SK-N-SH (cell line): Measurements from ENCODE around the gene SPIRE2. TPM values are rescaled to one million over a fixed set of nuclear protein-coding genes. Genes with fewer than 3 reads are reported as not detected.
A peak's percentile ranks its signal among the peaks of the same experiment; 100 is the strongest.

Source experiments
- CTCF ChIA-PET: fragments of 300-600, 350-600 bp; formaldehyde crosslinking; extraction: SDS; loops from one replicate; lab custom pipeline; 2021; lab: Yijun Ruan, JAX
- POLR2A ChIA-PET: fragments of 350-600 bp; sonication (Branson Sonifier 250); formaldehyde crosslinking; extraction: SDS; loops from one replicate; lab custom pipeline; 2020; ENCODE audit warnings: antibody characterized with exemption, inconsistent platforms; lab: Yijun Ruan, JAX
- DNase-seq: peaks from one replicate; pipeline ENCODE4 v3.0.0; 2012
- H2AFZ ChIP-seq: fragments of 200-600 bp; sonication (generic); 2 replicates; pipeline ENCODE4 v1.8.1; 2016; ENCODE audit warnings: antibody characterized with exemption, mild to moderate bottlenecking, low read depth
- H3F3A ChIP-seq: fragments of 200-600 bp; sonication (generic); replicated peaks from 2 replicates; pipeline ENCODE3; 2016; ENCODE audit warnings: antibody characterized with exemption, mild to moderate bottlenecking; ENCODE audit not compliant: insufficient read depth
- H3K27ac ChIP-seq, 2 experiments: fragments of 200-500 bp in 1 of 2; fragments of 200-600 bp in 1 of 2; sonication (Bioruptor generic) in 1 of 2; sonication (generic), shearing (Covaris generic) in 1 of 2; 2 replicates each; pipeline versions ENCODE4 v1.5.1 to v1.6.1; 2014 to 2016; ENCODE audit warnings: low read depth in 2 of 2, inconsistent platforms in 1 of 2, low read length in 1 of 2, mild to moderate bottlenecking in 1 of 2, mixed read lengths in 1 of 2
- H3K27me3 ChIP-seq: fragments of 200-600 bp; sonication (generic), shearing (Covaris generic); 2 replicates; pipeline ENCODE4 v1.6.1; 2016; ENCODE audit warnings: mixed run types; ENCODE audit not compliant: insufficient read depth
- H3K36me3 ChIP-seq, 2 experiments: fragments of 200-500 bp in 1 of 2; fragments of 200-600 bp in 1 of 2; sonication (Bioruptor generic) in 1 of 2; sonication (generic) in 1 of 2; replicated peaks in 1 of 2; 2 replicates each; pipeline versions ENCODE3 to v1.5.1; 2014 to 2016; ENCODE audit warnings: low read length in 1 of 2, mild to moderate bottlenecking in 1 of 2; ENCODE audit not compliant: insufficient read depth in 2 of 2, control insufficient read depth in 1 of 2
- H3K4me1 ChIP-seq, 2 experiments: fragments of 200-500 bp in 1 of 2; fragments of 200-600 bp in 1 of 2; sonication (Bioruptor generic) in 1 of 2; sonication (generic), shearing (Covaris generic) in 1 of 2; 2 replicates each; pipeline versions ENCODE4 v1.5.1 to v1.6.1; 2014 to 2016; ENCODE audit warnings: low read depth in 1 of 2, low read length in 1 of 2, mixed run types in 1 of 2; ENCODE audit not compliant: insufficient read depth in 2 of 2, control insufficient read depth in 1 of 2
- H3K4me2 ChIP-seq: fragments of 200-600 bp; sonication (generic), shearing (Covaris generic); 2 replicates; pipeline ENCODE4 v1.6.1; 2017; ENCODE audit warnings: mixed run types
- H3K4me3 ChIP-seq, 2 experiments: fragments of 200-500 bp in 1 of 2; fragments of 200-600 bp in 1 of 2; sonication (Bioruptor generic) in 1 of 2; sonication (generic), shearing (Covaris generic) in 1 of 2; 2 replicates each; pipeline versions ENCODE4 v1.5.1 to v1.8.1; 2014 to 2016; ENCODE audit warnings: low read depth in 2 of 2, inconsistent platforms in 1 of 2, low read length in 1 of 2, mild to moderate bottlenecking in 1 of 2, mixed read lengths in 1 of 2, moderate library complexity in 1 of 2
- H3K79me2 ChIP-seq: fragments of 200-600 bp; sonication (generic); 2 replicates; pipeline ENCODE4 v1.8.1; 2017; ENCODE audit warnings: mild to moderate bottlenecking; ENCODE audit not compliant: insufficient read depth
- H3K9ac ChIP-seq: fragments of 200-600 bp; sonication (generic); 2 replicates; pipeline ENCODE4 v1.6.1; 2017; ENCODE audit warnings: mixed run types
- H3K9me2 ChIP-seq: fragments of 200-600 bp; sonication (generic); 2 replicates; pipeline ENCODE4 v1.6.1; 2017; ENCODE audit warnings: mixed run types
- H3K9me3 ChIP-seq: fragments of 200-600 bp; sonication (generic); 2 replicates; pipeline ENCODE4 v1.6.1; 2017; ENCODE audit warnings: mixed run types, mild to moderate bottlenecking, moderate library complexity
- H4K20me1 ChIP-seq: fragments of 200-600 bp; sonication (generic); 2 replicates; pipeline ENCODE4 v1.6.1; 2017; ENCODE audit warnings: mild to moderate bottlenecking, mixed run types; ENCODE audit not compliant: insufficient read depth
- EP300 ChIP-seq, 2 experiments: IDR thresholded peaks; 2 replicates each; pipeline versions ENCODE4 v1.4.0 to v1.6.1; 2012; ENCODE audit warnings: borderline replicate concordance in 1 of 2, low read depth in 1 of 2, low read length in 1 of 2
- EZH2phosphoT487 ChIP-seq: fragments of 200-600 bp; sonication (generic); IDR thresholded peaks from 2 replicates; pipeline ENCODE4 v1.6.1; 2017; ENCODE audit warnings: low read depth, mixed run types, mild to moderate bottlenecking, antibody characterized with exemption, moderate library complexity, borderline replicate concordance
- FOSL2 ChIP-seq: IDR thresholded peaks from 2 replicates; pipeline ENCODE4 v1.4.0; 2012; ENCODE audit warnings: low read depth, mild to moderate bottlenecking, moderate library complexity, borderline replicate concordance
- FOXJ3 ChIP-seq: sonication (generic); formaldehyde crosslinking; IDR thresholded peaks from 2 replicates; pipeline ENCODE4 v1.5.1; 2020; ENCODE audit warnings: mild to moderate bottlenecking, missing genetic modification reagents
- GATA2 ChIP-seq: sonication (generic); formaldehyde crosslinking; IDR thresholded peaks from 2 replicates; pipeline ENCODE4 v1.5.0; 2020; ENCODE audit warnings: mild to moderate bottlenecking, missing genetic modification reagents
- NFIC ChIP-seq: IDR thresholded peaks from 2 replicates; pipeline ENCODE4 v1.4.0; 2012; ENCODE audit warnings: borderline replicate concordance
- POLR2AphosphoS5 ChIP-seq: IDR thresholded peaks from 2 replicates; pipeline ENCODE4 v1.6.1; 2012; ENCODE audit warnings: low read depth, low read length
- RAD21 ChIP-seq: IDR thresholded peaks from 2 replicates; pipeline ENCODE4 v1.6.1; 2012; ENCODE audit warnings: mild to moderate bottlenecking, low read length
- RFX5 ChIP-seq: IDR thresholded peaks from 2 replicates; pipeline ENCODE4 v1.6.1; 2012; ENCODE audit warnings: mild to moderate bottlenecking, improper control_type of control experiment, low read length
- SMC3 ChIP-seq: IDR thresholded peaks from 2 replicates; pipeline ENCODE4 v1.6.1; 2012; ENCODE audit warnings: low read depth, low read length, improper control_type of control experiment
- TEAD4 ChIP-seq: IDR thresholded peaks from 2 replicates; pipeline ENCODE4 v1.4.0; 2012; ENCODE audit warnings: mild to moderate bottlenecking, borderline replicate concordance; ENCODE audit not compliant: insufficient read depth
- WGBS: methylation state at CpG from one replicate; pipeline ENCODE4 v1.1.6; 2017; ENCODE audit warnings: low lambda C conversion rate; 5-methylcytosine and 5-hydroxymethylcytosine counted together
- polyA plus RNA-seq, 3 experiments: library from polyadenylated mRNA; depleted of rRNA; stranded (reverse); fragments of >200 nt; gene quantifications; 2 replicates each; pipeline ENCODE4 v1.2.3, GENCODE V29; 2012
- TF ChIP-seq, protein P1 (sequence below): fragments of 150-350 bp; IDR thresholded peaks from 2 replicates; pipeline ENCODE4 v1.6.1; 2016; ENCODE audit warnings: mild to moderate bottlenecking, low read depth, low read length
- TF ChIP-seq, protein P2 (sequence below): IDR thresholded peaks from 2 replicates; pipeline ENCODE4 v1.4.0; 2012; ENCODE audit warnings: low read depth
- TF ChIP-seq, protein P3 (sequence below): IDR thresholded peaks from 2 replicates; pipeline ENCODE4 v1.4.0; 2012; ENCODE audit warnings: low read depth, borderline replicate concordance
- TF ChIP-seq, protein P4 (sequence below): fragments of 200-600 bp; sonication (generic); IDR thresholded peaks from 2 replicates; pipeline ENCODE4 v1.6.1; 2017; ENCODE audit warnings: antibody characterized with exemption, mild to moderate bottlenecking, moderate library complexity

The SPIRE2 gene
- polyA plus RNA-seq, 1 of the 3 experiments (the other 2 are of a cell fraction), result 15.3 TPM

DNA sequence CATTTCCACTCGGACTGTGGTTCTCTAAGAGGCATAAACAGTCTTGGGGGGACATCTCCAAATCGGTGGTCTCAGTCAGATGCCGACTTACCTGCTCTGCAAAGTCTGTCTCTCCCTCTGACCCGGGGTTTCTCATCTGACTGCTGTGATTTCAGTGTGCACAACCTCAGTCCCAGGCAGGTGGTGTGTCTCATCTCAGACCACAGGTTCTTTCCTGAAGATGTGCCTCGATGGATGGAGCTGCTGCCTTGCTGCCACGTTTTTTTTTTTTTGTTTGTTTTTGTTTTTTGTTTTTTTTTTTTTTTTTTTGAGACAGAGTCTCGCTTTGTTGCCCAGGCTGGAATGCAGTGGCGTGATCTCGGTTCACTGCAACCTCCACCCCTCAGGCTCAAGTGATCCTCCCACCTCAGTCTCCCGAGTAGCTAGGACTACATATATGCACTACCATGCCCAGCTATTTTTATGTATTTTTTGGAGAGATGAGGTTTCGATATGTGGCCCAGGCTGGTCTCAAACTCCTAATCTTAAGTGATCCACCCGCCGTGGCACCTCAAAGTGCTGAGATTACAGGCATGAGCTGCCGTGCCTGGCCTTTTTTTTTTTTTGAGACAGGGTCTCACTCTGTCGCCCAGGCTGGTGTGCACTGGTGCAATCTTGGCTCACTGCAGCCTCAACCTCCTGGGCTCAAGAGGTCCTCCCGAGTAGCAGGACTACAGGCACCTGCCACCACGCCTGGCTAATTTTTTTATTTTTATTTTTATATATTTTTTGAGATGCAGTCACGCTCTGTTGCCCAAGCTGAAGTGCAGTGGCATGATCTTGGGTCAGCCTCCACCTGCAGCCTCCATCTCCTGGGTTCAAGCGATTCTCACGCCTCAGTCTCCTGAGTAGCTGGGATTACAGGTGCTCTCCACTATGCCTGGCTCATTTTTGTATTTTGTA lies 15.4 kb downstream of the SPIRE2 start:
- no peak overlapping the region for H2AFZ ChIP-seq
- H3K4me2 ChIP-seq, result peak overlapping the region; percentile 68
- H4K20me1 ChIP-seq, result no peaks in the 10 kb centered on the region
- WGBS, result 74% methylated on average over 20 of the region's 20 CpGs
- no peaks in the 10 kb centered on the region for H3K9me3 ChIP-seq
- DNase-seq, result no peak
- no peak for TF ChIP-seq RFX5
- TF ChIP-seq RAD21, result no peak
- TF ChIP-seq, protein P1, sequence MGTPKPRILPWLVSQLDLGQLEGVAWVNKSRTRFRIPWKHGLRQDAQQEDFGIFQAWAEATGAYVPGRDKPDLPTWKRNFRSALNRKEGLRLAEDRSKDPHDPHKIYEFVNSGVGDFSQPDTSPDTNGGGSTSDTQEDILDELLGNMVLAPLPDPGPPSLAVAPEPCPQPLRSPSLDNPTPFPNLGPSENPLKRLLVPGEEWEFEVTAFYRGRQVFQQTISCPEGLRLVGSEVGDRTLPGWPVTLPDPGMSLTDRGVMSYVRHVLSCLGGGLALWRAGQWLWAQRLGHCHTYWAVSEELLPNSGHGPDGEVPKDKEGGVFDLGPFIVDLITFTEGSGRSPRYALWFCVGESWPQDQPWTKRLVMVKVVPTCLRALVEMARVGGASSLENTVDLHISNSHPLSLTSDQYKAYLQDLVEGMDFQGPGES, result no peak
- TF ChIP-seq GATA2, result no peak
- TF ChIP-seq, protein P2, sequence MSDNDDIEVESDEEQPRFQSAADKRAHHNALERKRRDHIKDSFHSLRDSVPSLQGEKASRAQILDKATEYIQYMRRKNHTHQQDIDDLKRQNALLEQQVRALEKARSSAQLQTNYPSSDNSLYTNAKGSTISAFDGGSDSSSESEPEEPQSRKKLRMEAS, result no peak
- ChIA-PET CTCF (interaction anchor here (0.8 to 7.0 kb wide), 5 partner anchors 8 to 157 kb away, joined by 3 to 68 read pairs (median 4); partner anchors contain the start of gene CDK10), POLR2A (interaction anchor here (0.6 to 1.6 kb wide), 2 partner anchors 17 to 27 kb away, joined by 3 to 4 read pairs; partner anchors contain the start of gene FANCA)
- no peaks in the 10 kb centered on the region for H3K79me2 ChIP-seq
- H3K36me3 ChIP-seq, result no peaks in the 10 kb centered on the region
- H3K27me3 ChIP-seq, result no peaks in the 10 kb centered on the region
- H3K4me1 ChIP-seq, result peaks cover 13 to 18% of the 10 kb centered on the region in 2 experiments; a peak in 2 of 4 replicates
- no peak overlapping the region for H3K9ac ChIP-seq
- peaks cover 14% of the 10 kb centered on the region for H3F3A ChIP-seq
- H3K4me3 ChIP-seq, result no peak overlapping the region
- H3K9me2 ChIP-seq, result no peaks in the 10 kb centered on the region
- peak overlapping the region; percentile 1 to 55; a peak in 2 of 4 replicates for H3K27ac ChIP-seq

DNA sequence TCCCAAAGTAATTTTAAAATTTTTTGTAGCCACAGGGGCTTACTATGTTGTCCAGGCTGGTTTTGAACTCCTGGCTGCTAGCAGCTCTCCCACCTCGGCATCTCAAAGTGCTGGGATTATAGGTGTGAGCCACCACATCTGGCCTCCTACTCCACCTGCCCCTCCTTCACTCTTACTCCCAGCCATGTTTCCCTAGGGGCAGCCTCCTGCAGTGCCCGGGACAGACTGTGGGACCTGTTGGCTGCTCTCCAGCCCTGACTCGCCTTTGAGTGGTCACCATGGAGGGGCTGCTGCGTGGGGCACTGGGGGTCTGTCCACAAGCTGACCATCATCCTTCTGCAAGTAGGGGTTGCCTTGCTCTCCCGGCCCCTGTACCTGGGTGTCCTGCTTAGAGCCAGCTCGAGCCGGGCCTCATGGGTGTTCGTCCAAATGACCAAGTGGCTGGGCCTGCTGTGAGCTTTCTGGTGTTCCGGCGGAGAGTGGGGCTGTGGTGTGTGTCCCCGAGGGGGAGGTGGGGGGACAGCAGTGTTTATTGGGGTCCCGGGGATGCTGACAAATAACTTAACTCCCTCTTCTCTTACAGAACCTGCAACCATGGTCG lies 16.6 kb downstream of the SPIRE2 start:
- POLR2A ChIA-PET, result no interaction called here
- Histone ChIP-seq H4K20me1 (no peaks in the 10 kb centered on the region), H2AFZ (no peak overlapping the region), H3K4me1 (peaks cover 12 to 13% of the 10 kb centered on the region in 2 experiments; a peak in 2 of 4 replicates), H3K9me3 (no peaks in the 10 kb centered on the region), H3K9ac (no peak overlapping the region), H3K79me2 (no peaks in the 10 kb centered on the region), H3K36me3 (no peaks in the 10 kb centered on the region), H3K27me3 (no peaks in the 10 kb centered on the region), H3K9me2 (no peaks in the 10 kb centered on the region), H3K27ac (no peak overlapping the region), H3F3A (peaks cover 14% of the 10 kb centered on the region), H3K4me3 (no peak overlapping the region), H3K4me2 (no peak overlapping the region)
- no peak for DNase-seq
- CTCF ChIA-PET, result interaction anchor here (7.0 kb wide), 1 partner anchor 16 kb away, joined by 68 read pairs; no protein-coding TSS in a partner anchor
- WGBS, result 70% methylated on average over 9 of the region's 13 CpGs
- TF ChIP-seq SMC3, result no peak
- no peak for TF ChIP-seq EZH2phosphoT487
- TF ChIP-seq, protein P3, sequence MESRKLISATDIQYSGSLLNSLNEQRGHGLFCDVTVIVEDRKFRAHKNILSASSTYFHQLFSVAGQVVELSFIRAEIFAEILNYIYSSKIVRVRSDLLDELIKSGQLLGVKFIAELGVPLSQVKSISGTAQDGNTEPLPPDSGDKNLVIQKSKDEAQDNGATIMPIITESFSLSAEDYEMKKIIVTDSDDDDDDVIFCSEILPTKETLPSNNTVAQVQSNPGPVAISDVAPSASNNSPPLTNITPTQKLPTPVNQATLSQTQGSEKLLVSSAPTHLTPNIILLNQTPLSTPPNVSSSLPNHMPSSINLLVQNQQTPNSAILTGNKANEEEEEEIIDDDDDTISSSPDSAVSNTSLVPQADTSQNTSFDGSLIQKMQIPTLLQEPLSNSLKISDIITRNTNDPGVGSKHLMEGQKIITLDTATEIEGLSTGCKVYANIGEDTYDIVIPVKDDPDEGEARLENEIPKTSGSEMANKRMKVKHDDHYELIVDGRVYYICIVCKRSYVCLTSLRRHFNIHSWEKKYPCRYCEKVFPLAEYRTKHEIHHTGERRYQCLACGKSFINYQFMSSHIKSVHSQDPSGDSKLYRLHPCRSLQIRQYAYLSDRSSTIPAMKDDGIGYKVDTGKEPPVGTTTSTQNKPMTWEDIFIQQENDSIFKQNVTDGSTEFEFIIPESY, result no peak
- TF ChIP-seq TEAD4, result no peak
- no peak for TF ChIP-seq NFIC
- TF ChIP-seq, protein P4, sequence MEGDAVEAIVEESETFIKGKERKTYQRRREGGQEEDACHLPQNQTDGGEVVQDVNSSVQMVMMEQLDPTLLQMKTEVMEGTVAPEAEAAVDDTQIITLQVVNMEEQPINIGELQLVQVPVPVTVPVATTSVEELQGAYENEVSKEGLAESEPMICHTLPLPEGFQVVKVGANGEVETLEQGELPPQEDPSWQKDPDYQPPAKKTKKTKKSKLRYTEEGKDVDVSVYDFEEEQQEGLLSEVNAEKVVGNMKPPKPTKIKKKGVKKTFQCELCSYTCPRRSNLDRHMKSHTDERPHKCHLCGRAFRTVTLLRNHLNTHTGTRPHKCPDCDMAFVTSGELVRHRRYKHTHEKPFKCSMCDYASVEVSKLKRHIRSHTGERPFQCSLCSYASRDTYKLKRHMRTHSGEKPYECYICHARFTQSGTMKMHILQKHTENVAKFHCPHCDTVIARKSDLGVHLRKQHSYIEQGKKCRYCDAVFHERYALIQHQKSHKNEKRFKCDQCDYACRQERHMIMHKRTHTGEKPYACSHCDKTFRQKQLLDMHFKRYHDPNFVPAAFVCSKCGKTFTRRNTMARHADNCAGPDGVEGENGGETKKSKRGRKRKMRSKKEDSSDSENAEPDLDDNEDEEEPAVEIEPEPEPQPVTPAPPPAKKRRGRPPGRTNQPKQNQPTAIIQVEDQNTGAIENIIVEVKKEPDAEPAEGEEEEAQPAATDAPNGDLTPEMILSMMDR, result no peak
- TF ChIP-seq FOXJ3, result no peak
- no peak for TF ChIP-seq POLR2AphosphoS5
- TF ChIP-seq, protein P2, result no peak
- TF ChIP-seq, protein P1, result no peak
- no peak for TF ChIP-seq FOSL2
- no peak for TF ChIP-seq EP300 (IDR thresholded peaks at IDR 0.05; ENCODE audit: borderline replicate concordance in 1 of 2, low read depth in 1 of 2, low read length in 1 of 2)
